Activated CD8-positive, alpha-beta memory T cell treated with anti-CD3 and anti-CD28 coated beads, Interleukin-2, amount 50 U/mL, for 4 hours (primary cell): ENCODE results near the gene SNRPD1.
"Not testable (repeated sequence)": the region's sequence is repeated elsewhere in the genome, so short reads cannot be mapped to it uniquely, and the experiment has no call there.

ENCODE experiments used
- DNase-seq: peaks from one replicate; pipeline ENCODE4 v3.0.0-alpha.2; 2020

The SNRPD1 gene

GRCh38 chr18:21612125-21613039 lies at the start of gene SNRPD1:
Gene SNRPD1 (plus strand): TSS chr18:21612314. CDS start chr18:21612430, 116 bp downstream.
- peak; percentile 88 for DNase-seq

DNA sequence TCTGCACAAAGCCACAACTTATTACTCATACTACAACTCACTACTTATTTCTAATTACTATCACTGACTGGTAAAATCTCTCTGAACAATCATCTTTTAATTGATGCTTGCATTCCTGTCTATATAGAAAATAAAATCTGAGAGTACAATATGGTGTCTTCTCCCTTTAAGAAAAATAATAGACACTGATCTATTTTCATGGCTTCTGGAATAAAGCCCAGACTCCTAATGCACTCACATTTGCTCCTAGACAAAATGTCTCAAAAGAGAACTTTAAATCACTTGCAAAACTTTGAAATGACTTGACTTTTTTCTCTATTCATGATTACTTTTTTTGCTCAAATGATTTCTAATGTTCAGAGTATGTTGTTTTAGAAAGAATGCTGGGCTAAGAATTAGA lies 40.3 kb upstream of the SNRPD1 start:
- DNase-seq: no peak

GRCh38 chr18:21575656-21576055 lies 36.5 kb upstream of the SNRPD1 start:
- no peak for DNase-seq

DNA sequence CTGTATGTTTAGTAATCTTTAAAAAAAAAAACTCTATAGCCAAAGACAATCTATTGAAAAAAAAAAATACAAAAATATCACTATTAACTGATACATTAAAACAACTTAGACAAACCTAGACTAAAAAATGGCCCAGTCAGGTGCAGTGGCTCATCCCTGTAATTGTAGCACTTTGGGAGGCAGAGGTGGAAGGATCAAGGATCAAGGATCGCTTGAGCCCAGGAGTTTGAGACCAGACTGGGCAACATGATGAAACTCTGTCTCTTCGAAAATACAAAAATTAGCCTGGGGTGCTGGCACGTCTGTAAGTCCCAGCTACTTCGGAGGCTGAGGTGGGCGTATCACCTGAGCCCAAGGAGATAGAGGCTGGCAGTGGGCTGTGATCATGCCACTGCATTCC lies 27.7 kb upstream of the SNRPD1 start:
- no peak for DNase-seq

DNA sequence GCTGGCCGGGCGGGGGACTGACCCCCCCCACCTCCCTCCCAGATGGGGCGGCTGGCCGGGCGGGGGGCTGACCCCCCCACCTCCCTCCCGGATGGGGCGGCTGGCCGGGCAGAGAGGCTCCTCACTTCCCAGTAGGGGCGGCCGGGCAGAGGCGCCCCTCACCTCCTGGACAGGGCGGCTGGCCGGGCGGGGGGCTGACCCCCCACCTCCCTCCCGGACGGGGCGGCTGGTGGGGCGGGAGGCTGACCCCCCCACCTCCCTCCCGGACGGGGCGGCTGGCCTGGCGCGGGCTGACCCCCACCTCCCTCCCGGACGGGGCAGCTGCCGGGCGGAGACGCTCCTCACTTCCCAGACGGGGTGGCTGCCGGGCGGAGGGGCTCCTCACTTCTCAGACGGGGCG lies 19.8 kb upstream of the SNRPD1 start:
- DNase-seq: not testable (repeated sequence)

DNA sequence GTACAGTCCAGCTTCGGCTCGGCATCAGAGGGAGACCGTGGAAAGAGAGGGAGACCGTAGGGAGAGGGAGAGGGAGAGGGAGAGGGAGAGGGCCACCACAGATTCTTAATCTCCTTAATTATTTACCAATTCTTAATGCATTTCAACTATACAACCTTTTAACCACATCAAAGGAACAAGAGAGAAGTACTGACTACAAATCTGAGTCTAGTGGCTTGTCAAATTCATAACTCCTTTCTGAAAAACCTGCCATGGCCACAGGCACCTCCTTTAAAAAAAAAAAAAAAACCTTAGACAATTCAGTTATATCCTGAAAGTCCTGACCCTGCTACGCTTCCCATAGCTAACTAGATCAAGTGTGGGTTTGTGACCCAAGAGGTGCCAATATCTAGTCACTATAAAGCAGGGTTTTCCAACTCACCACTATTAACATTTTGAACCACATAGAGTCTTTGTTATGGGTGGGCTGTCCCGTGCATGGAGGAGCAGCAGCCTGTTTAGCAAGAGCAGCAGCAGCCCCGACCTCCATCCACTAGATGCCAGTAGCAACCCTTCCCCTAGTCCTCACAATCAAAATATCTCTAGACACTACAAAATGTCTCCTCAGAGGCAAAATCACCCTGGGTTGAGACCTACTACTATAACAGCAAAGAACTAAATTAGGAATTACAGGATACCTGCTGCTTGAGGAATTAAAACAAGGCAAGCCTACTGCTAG lies 18.4 kb upstream of the SNRPD1 start:
- DNase-seq: no peak

GRCh38 chr18:21597620-21598019 lies 14.5 kb upstream of the SNRPD1 start:
- DNase-seq: no peak

DNA sequence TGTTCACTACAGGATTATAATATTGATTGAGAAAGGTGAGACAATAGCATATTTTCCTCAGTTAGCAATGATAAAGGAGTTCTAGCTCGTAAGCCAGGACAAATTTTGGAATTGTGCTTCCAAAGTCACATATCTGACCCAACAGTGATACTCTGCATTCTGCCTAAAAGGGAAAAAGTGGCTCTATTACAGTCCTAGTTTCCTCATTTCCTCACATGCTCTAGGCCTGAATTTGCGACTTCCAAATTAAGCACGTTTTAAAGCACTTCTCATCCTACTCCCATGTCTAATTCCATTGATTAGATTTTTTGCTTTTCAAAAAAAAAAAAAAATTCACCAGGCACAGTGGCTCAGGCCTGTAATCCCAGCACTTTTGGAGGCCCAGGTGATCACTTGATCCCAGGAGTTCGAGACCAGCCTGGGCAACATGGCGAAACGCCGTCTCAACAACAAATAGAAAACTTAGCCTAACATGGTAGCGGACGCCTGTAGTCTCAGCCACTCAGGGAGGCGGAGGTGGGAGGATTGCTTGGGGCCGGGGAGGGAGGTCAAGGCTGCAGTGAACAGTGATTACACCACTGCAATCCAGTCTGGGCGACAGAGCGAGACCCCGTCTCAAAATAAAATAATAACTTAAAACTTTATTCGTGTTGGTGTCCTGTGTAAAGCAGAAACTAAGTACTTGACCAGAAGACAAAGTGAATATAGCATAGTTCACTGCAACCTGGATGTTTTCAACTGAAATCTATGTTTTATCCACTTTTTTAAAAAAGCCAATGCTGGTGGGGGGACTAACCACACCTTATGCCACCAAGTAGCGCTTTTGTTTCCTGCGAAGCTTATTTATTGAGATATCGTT lies 13.2 kb upstream of the SNRPD1 start:
- no peak for DNase-seq

- no peak for DNase-seq
These were observed 12.3 kb upstream of the SNRPD1 start for GRCh38 chr18:21599585-21600525.

GRCh38 chr18:21600526-21601410 lies 11.3 kb upstream of the SNRPD1 start, which contains the start of gene ESCO1:
Gene ESCO1 (minus strand): TSS chr18:21600704. CDS start chr18:21574843, 25,861 bp downstream.
- DNase-seq: peak; percentile 90

DNA sequence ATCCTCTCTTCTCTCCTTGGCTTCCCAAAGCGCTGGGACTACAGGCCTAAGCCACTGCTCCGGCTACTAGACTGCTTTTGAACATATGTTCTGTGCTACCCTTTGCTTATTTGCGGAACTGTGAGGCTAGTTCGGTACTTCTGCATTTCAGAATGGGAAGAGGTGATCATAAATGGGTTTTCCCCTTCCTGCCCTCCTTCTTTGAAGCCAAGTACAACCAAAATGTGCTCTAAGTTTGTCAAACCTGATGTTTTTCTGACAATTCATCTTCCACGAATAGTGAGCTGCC lies 9.9 kb upstream of the SNRPD1 start:
- no peak for DNase-seq

DNA sequence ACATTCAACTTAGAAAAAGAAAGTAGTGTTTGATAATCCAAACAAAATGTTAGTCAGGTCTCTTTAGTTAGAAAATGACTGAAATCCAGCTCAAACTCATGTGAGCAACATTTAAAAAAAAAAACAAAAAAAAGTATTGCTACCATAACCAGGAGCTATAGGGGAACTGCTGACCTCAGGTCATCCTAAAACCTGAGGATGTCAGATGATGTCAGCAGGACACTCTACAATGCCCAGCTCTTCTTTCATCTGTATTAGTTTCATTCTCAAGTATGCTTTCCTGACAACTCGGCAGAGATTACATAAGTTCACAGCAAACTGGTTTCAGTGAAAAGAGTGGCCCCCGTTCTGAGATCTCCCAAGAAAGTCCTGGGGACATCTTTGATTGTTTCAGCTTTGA lies 7.4 kb upstream of the SNRPD1 start:
- DNase-seq: no peak

DNA sequence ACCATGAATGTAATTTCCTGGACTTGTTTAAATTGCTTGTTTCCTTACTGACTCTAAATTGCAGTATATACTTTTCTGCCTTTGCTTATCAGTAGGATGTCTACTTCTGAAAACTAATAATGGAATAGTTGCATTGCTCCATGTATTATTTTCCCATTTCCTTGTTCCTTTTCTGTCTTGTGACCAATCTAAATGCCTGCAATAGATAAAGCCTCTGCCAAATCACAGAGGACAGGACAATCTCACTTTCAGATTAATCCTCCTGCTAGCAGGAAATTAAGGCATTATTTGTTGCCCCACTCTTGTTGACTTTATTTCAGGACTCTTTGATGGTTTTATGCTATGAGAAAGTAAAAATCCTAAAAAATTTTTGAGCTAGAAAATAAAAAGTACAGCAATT lies 6.9 kb upstream of the SNRPD1 start:
- DNase-seq: no peak

GRCh38 chr18:21611401-21612124 lies 551 bp upstream of the SNRPD1 start:
- not testable (repeated sequence) for DNase-seq

DNA sequence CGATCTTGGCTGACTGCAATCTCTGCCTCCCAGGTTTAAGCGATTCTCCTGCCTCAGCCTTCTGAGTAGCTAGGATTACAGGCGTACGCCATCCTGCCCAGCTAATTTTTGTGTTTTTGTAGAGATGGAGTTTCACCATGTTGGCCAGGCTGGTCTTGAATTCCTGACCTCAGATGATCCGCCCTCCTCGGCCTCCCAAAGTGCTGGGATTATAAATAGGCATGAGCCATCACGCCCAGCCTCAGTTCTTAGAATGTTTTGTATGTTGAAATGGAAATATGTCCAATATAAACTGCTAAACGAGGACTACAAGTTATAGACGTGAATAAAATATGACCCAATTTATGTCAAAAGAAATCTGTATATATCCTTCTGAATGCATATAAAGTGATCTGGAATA lies 9.5 kb downstream of the SNRPD1 start:
- not testable (repeated sequence) for DNase-seq

GRCh38 chr18:21629089-21629832 lies 17.1 kb downstream of the SNRPD1 start:
- DNase-seq: no peak

DNA sequence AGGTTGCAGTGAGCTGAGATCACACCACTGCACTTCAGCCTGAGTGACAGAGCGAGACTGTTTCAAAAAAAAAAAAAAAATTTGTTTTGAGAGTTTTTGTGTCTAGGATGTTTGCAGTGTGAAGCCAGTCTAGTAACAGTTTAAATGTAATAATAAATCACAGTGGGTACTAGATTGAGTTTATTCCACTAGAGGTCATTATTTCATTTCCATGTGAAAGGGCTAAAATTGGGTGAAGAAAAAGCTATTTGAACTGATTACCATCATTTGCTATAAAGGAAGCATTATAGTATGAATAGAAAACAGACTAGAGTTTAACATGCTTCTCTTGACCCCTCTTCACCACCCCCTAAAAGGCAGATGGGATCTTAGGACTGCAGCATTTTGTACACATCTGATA lies 20.3 kb downstream of the SNRPD1 start:
- no peak for DNase-seq

DNA sequence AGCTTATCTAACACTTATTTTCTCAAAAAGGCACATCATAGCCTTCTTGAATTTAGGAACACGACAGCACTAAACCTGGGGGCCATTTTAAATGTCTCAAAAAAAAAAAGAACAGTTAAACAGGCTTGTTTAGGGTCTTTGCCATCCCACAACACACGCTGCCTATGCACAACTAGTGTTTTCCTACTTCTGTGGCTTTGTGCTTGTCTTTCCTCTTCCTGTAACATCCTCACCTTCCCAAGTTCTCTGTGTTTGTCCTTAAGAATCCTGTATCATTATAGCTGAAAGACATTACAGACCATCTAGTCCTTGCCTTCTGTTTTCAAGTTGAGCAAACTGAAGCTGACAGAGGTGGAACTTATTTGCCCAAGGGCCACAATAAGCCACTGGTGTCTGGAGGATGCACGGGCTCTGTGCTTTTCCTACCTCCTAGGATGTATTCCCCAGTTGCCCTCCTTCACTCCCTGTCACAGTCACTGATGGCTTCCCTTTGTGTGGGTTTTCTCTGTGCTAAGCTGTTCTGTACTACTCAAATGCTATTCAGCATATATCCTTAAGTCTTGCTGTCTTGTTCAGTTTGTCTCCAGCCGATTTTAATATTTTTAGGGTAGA lies 22.6 kb downstream of the SNRPD1 start:
- DNase-seq: no peak

DNA sequence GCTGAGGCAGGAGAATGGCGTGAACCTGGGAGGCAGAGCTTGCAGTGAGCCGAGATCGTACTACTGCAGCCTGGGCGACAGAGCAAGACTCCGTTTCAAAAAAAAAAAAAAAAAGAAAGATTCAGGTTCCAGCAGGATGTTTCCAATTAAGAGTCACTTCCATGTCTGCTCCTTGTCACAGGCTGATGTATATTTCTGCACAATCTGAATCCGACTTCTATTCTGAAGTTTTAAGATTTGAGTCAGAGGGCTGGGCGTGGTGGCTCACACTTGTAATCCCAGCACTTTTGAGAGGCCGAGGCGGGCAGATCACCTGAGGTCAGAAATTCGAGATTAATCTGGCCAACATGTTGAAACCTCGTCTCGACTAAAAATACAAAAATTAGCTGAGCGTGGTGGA lies 24.7 kb downstream of the SNRPD1 start:
- no peak for DNase-seq
